Measurements from ENCODE around the gene CDH13.

The CDH13 gene

DNA sequence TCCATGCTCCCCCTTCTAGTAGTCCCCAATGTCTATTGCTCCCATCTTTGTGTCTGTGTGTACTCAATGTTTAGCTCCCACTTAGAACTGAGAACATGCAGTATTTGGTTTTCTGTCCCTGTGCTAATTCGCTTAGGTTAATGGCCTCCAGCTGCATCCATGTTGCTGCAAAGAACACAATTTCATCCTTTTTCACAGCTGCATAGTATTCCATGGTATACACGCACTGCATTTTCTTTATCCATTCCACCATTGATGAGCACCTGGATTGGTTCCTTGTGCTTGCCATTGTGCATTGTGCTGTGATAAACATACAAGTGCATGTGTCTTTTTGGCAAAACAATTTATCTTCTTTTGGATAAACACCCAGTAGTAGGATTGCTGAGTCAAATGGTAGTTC lies 1104.0 kb downstream of the CDH13 start:
- no peak for ATAC-seq
- TF ChIP-seq, protein P1, sequence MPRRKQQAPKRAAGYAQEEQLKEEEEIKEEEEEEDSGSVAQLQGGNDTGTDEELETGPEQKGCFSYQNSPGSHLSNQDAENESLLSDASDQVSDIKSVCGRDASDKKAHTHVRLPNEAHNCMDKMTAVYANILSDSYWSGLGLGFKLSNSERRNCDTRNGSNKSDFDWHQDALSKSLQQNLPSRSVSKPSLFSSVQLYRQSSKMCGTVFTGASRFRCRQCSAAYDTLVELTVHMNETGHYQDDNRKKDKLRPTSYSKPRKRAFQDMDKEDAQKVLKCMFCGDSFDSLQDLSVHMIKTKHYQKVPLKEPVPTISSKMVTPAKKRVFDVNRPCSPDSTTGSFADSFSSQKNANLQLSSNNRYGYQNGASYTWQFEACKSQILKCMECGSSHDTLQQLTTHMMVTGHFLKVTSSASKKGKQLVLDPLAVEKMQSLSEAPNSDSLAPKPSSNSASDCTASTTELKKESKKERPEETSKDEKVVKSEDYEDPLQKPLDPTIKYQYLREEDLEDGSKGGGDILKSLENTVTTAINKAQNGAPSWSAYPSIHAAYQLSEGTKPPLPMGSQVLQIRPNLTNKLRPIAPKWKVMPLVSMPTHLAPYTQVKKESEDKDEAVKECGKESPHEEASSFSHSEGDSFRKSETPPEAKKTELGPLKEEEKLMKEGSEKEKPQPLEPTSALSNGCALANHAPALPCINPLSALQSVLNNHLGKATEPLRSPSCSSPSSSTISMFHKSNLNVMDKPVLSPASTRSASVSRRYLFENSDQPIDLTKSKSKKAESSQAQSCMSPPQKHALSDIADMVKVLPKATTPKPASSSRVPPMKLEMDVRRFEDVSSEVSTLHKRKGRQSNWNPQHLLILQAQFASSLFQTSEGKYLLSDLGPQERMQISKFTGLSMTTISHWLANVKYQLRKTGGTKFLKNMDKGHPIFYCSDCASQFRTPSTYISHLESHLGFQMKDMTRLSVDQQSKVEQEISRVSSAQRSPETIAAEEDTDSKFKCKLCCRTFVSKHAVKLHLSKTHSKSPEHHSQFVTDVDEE (CRISPR knock-in tag; IDR thresholded peaks at IDR 0.05): no peak
- TF ChIP-seq ZC3H10 (CRISPR knock-in tag; IDR thresholded peaks at IDR 0.05) (no peak), ZNF8 (CRISPR knock-in tag; IDR thresholded peaks at IDR 0.05) (no peak), GLIS3 (CRISPR knock-in tag; IDR thresholded peaks at IDR 0.05) (no peak), TCF4 (CRISPR knock-in tag; IDR thresholded peaks at IDR 0.05; ENCODE audit: borderline replicate concordance) (no peak), PPARA (CRISPR knock-in tag; IDR thresholded peaks at IDR 0.05; ENCODE audit: borderline replicate concordance) (no peak), ZNF565 (CRISPR knock-in tag; conservative IDR thresholded peaks at IDR 0.05; ENCODE audit: low read depth) (no peak), CSDC2 (CRISPR knock-in tag; IDR thresholded peaks at IDR 0.05) (no peak), ISL1 (CRISPR knock-in tag; IDR thresholded peaks at IDR 0.05) (no peak), ZFP3 (CRISPR knock-in tag; IDR thresholded peaks at IDR 0.05) (no peak), ZNF70 (CRISPR knock-in tag; IDR thresholded peaks at IDR 0.05) (no peak), OSR1 (CRISPR knock-in tag; IDR thresholded peaks at IDR 0.05) (no peak), CREB5 (CRISPR knock-in tag; IDR thresholded peaks at IDR 0.05; ENCODE audit: low read depth) (no peak), BACH2 (CRISPR knock-in tag; IDR thresholded peaks at IDR 0.05; ENCODE audit: borderline replicate concordance) (no peak), ESRRG (CRISPR knock-in tag; IDR thresholded peaks at IDR 0.05) (no peak), RARB (CRISPR knock-in tag; IDR thresholded peaks at IDR 0.05) (no peak), ARNTL (CRISPR knock-in tag; IDR thresholded peaks at IDR 0.05; ENCODE audit: borderline replicate concordance, low read depth) (no peak)
- TF ChIP-seq, protein P2, sequence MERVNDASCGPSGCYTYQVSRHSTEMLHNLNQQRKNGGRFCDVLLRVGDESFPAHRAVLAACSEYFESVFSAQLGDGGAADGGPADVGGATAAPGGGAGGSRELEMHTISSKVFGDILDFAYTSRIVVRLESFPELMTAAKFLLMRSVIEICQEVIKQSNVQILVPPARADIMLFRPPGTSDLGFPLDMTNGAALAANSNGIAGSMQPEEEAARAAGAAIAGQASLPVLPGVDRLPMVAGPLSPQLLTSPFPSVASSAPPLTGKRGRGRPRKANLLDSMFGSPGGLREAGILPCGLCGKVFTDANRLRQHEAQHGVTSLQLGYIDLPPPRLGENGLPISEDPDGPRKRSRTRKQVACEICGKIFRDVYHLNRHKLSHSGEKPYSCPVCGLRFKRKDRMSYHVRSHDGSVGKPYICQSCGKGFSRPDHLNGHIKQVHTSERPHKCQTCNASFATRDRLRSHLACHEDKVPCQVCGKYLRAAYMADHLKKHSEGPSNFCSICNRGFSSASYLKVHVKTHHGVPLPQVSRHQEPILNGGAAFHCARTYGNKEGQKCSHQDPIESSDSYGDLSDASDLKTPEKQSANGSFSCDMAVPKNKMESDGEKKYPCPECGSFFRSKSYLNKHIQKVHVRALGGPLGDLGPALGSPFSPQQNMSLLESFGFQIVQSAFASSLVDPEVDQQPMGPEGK (CRISPR knock-in tag; IDR thresholded peaks at IDR 0.05; ENCODE audit: borderline replicate concordance): no peak
- TF ChIP-seq, protein P3, sequence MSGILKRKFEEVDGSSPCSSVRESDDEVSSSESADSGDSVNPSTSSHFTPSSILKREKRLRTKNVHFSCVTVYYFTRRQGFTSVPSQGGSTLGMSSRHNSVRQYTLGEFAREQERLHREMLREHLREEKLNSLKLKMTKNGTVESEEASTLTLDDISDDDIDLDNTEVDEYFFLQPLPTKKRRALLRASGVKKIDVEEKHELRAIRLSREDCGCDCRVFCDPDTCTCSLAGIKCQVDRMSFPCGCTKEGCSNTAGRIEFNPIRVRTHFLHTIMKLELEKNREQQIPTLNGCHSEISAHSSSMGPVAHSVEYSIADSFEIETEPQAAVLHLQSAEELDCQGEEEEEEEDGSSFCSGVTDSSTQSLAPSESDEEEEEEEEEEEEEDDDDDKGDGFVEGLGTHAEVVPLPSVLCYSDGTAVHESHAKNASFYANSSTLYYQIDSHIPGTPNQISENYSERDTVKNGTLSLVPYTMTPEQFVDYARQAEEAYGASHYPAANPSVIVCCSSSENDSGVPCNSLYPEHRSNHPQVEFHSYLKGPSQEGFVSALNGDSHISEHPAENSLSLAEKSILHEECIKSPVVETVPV (CRISPR knock-in tag; IDR thresholded peaks at IDR 0.05): no peak

GRCh38 chr16:83732536-83732935 lies 1105.8 kb downstream of the CDH13 start:
- TF ChIP-seq PPARA (CRISPR knock-in tag; IDR thresholded peaks at IDR 0.05; ENCODE audit: borderline replicate concordance): no peak
- no peak for ATAC-seq

DNA sequence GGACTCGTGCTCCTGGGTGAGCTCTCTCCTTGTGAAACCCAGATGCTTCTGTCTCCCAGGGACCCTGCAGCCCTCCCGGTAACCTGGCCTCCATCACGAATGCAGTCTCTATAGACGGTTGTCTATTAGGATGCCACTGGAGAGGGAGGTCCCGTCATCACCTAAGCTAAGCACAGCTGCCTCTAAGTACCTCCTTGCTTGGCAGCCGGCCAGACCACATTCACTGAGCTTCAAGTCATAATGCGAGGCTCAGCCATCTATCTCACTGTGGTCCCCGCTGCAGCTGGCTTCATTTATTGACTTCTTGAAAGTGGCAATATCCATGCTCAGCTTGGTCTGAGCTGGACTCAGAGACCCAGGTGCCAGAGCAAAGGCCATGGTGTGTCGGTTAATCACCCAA lies 1106.5 kb downstream of the CDH13 start:
- no peak for ATAC-seq
- TF ChIP-seq POU6F1 (CRISPR knock-in tag; IDR thresholded peaks at IDR 0.05; ENCODE audit: borderline replicate concordance, low read depth) (no peak), ZFP3 (CRISPR knock-in tag; IDR thresholded peaks at IDR 0.05) (no peak), CSDC2 (CRISPR knock-in tag; IDR thresholded peaks at IDR 0.05) (no peak), GLIS3 (CRISPR knock-in tag; IDR thresholded peaks at IDR 0.05) (no peak), OSR1 (CRISPR knock-in tag; IDR thresholded peaks at IDR 0.05) (no peak), RARB (CRISPR knock-in tag; IDR thresholded peaks at IDR 0.05) (no peak), ZNF8 (CRISPR knock-in tag; IDR thresholded peaks at IDR 0.05) (no peak), BACH2 (CRISPR knock-in tag; IDR thresholded peaks at IDR 0.05; ENCODE audit: borderline replicate concordance) (no peak), PPARA (CRISPR knock-in tag; IDR thresholded peaks at IDR 0.05; ENCODE audit: borderline replicate concordance) (no peak), TOX (CRISPR knock-in tag; IDR thresholded peaks at IDR 0.05; ENCODE audit: borderline replicate concordance) (no peak), ZFP30 (CRISPR knock-in tag; IDR thresholded peaks at IDR 0.05) (no peak)
- TF ChIP-seq, protein P3 (CRISPR knock-in tag; IDR thresholded peaks at IDR 0.05): no peak
- TF ChIP-seq, protein P1 (CRISPR knock-in tag; IDR thresholded peaks at IDR 0.05): no peak
- TF ChIP-seq, protein P2 (CRISPR knock-in tag; IDR thresholded peaks at IDR 0.05; ENCODE audit: borderline replicate concordance): no peak

Measured in SK-N-SH treated with all-trans-retinoic acid at 6 μM for 48 hours (cell line).